HepG2 (cell line): Measurements from ENCODE around the gene OTUB2. TPM values are rescaled to one million over a fixed set of nuclear protein-coding genes. Genes with fewer than 3 reads are reported as not detected.

Experiments
- CCDC6 ChIP-seq: sonication (generic); formaldehyde crosslinking; IDR thresholded peaks from 2 replicates; pipeline ENCODE4 v1.8.1; 2022; ENCODE audit warnings: mild to moderate bottlenecking, missing genetic modification reagents, moderate library complexity
- CREB1 ChIP-seq, 2 experiments: fragments of 450-650 bp in 1 of 2; IDR thresholded peaks; 2 replicates each; pipeline ENCODE4 v1.6.1; 2016 to 2017; ENCODE audit warnings: control low read depth in 1 of 2, mild to moderate bottlenecking in 1 of 2, missing compliant biosample characterization in 1 of 2, missing genetic modification characterization in 1 of 2
- ERF ChIP-seq: IDR thresholded peaks from 2 replicates; pipeline ENCODE4 v1.6.1; 2018; ENCODE audit warnings: missing biosample characterization, missing genetic modification reagents
- GZF1 ChIP-seq: sonication (generic); formaldehyde crosslinking; IDR thresholded peaks from 2 replicates; pipeline ENCODE4 v1.5.1; 2020; ENCODE audit warnings: mild to moderate bottlenecking, missing genetic modification reagents
- HCFC1 ChIP-seq: fragments of 150-350 bp; IDR thresholded peaks from 2 replicates; pipeline ENCODE4 v1.6.1; 2014; ENCODE audit warnings: low read depth, low read length
- HDAC6 ChIP-seq: fragments of 200-600 bp; sonication (generic); IDR thresholded peaks from 2 replicates; pipeline ENCODE4 v1.7.0; 2017; ENCODE audit warnings: mild to moderate bottlenecking, antibody characterized with exemption, low read length, low read depth
- ISL2 ChIP-seq: sonication (generic); formaldehyde crosslinking; IDR thresholded peaks from 2 replicates; pipeline ENCODE4 v1.5.0; 2020; ENCODE audit warnings: missing genetic modification reagents
- KMT2A ChIP-seq: sonication (generic); formaldehyde crosslinking; IDR thresholded peaks from 2 replicates; pipeline ENCODE4 v1.4.0; 2020; ENCODE audit warnings: missing genetic modification reagents
- MAFK ChIP-seq, 2 experiments: IDR thresholded peaks in 1 of 2; conservative IDR thresholded peaks in 1 of 2; 2 replicates each; pipeline ENCODE4 v1.6.1; 2011; ENCODE audit warnings: improper control_type of control experiment in 2 of 2, low read length in 2 of 2
- MYNN ChIP-seq: sonication (generic); formaldehyde crosslinking; IDR thresholded peaks from 2 replicates; pipeline ENCODE4 v1.4.0; 2020; ENCODE audit warnings: mild to moderate bottlenecking, low read depth, missing genetic modification reagents
- POGZ ChIP-seq: sonication (generic); formaldehyde crosslinking; IDR thresholded peaks from 2 replicates; pipeline ENCODE4 v1.4.0; 2020; ENCODE audit warnings: mild to moderate bottlenecking, missing genetic modification reagents
- RORA ChIP-seq: sonication (generic); formaldehyde crosslinking; IDR thresholded peaks from 2 replicates; pipeline ENCODE4 v1.5.0; 2020; ENCODE audit warnings: mild to moderate bottlenecking, missing genetic modification reagents, moderate library complexity
- SMAD1 ChIP-seq: sonication (generic); formaldehyde crosslinking; IDR thresholded peaks from 2 replicates; pipeline ENCODE4 v1.4.0; 2020; ENCODE audit warnings: missing genetic modification reagents, low read depth, mild to moderate bottlenecking, borderline replicate concordance
- XRCC5 ChIP-seq: fragments of 200-400 bp; formaldehyde crosslinking; optimal IDR thresholded peaks from 2 replicates; pipeline ENCODE3; 2017; ENCODE audit warnings: mild to moderate bottlenecking, low read length
- ZNF101 ChIP-seq: sonication (generic); formaldehyde crosslinking; IDR thresholded peaks from 2 replicates; pipeline ENCODE4 v1.4.0; 2020; ENCODE audit warnings: mild to moderate bottlenecking, low read depth, missing genetic modification reagents, borderline replicate concordance
- ZNF230 ChIP-seq: sonication (generic); formaldehyde crosslinking; IDR thresholded peaks from 2 replicates; pipeline ENCODE4 v1.4.0; 2020; ENCODE audit warnings: mild to moderate bottlenecking, missing genetic modification reagents
- ZNF317 ChIP-seq: sonication (generic); formaldehyde crosslinking; IDR thresholded peaks from 2 replicates; pipeline ENCODE4 v1.5.0; 2020; ENCODE audit warnings: mild to moderate bottlenecking, missing genetic modification reagents
- ZNF501 ChIP-seq: sonication (generic); formaldehyde crosslinking; IDR thresholded peaks from 2 replicates; pipeline ENCODE4 v1.5.1; 2020; ENCODE audit warnings: mild to moderate bottlenecking, moderate library complexity, missing genetic modification reagents
- ZNF563 ChIP-seq: sonication (generic); formaldehyde crosslinking; IDR thresholded peaks from 2 replicates; pipeline ENCODE4 v1.8.0; 2022; ENCODE audit warnings: mild to moderate bottlenecking, moderate library complexity, missing genetic modification reagents
- polyA plus RNA-seq, 8 experiments: library from polyadenylated mRNA; depleted of rRNA in 3 of 8; stranded (reverse) in 7 of 8; unstranded in 1 of 8; fragments of >200 nt; fragmentation: Illumina TruSeq in 4 of 8; extraction: Trizol in 4 of 8; gene quantifications; 2 replicates each; pipeline versions ENCODE4 v1.2.1 to v1.2.3, GENCODE V29; 2011 to 2016; ENCODE audit warnings: low read depth in 4 of 8, missing spikeins in 1 of 8, mixed read lengths in 1 of 8; ENCODE audit not compliant: insufficient read depth in 1 of 8
- total RNA-seq, 5 experiments: library from RNA; depleted of rRNA; stranded (reverse); fragments of >200 nt; fragmentation: Illumina TruSeq; extraction: Trizol; gene quantifications; 2 replicates each; pipeline ENCODE4 v1.2.3, GENCODE V29; 2016; ENCODE audit warnings: low read depth in 1 of 5
- TF ChIP-seq, protein P1 (sequence below): sonication (generic); formaldehyde crosslinking; IDR thresholded peaks from 2 replicates; pipeline ENCODE4 v1.4.0; 2020; ENCODE audit warnings: mild to moderate bottlenecking, missing genetic modification reagents
- TF ChIP-seq, protein P2 (sequence below): sonication (generic); formaldehyde crosslinking; IDR thresholded peaks from 2 replicates; pipeline ENCODE4 v1.4.0; 2020; ENCODE audit warnings: missing genetic modification reagents, low read depth, mild to moderate bottlenecking, borderline replicate concordance
- TF ChIP-seq, protein P3 (sequence below): sonication (generic); formaldehyde crosslinking; IDR thresholded peaks from 2 replicates; pipeline ENCODE4 v1.5.0; 2020; ENCODE audit warnings: mild to moderate bottlenecking, missing genetic modification reagents
- TF ChIP-seq, protein P4 (sequence below): sonication (generic); formaldehyde crosslinking; IDR thresholded peaks from 2 replicates; pipeline ENCODE4 v1.5.0; 2020; ENCODE audit warnings: missing genetic modification reagents
- TF ChIP-seq, protein P5 (sequence below): IDR thresholded peaks from 2 replicates; pipeline ENCODE4 v1.6.1; 2018; ENCODE audit warnings: missing genetic modification reagents

OTUB2 gene
- total and polyA plus RNA-seq, 2 of the 13 experiments (the other 11 are each of a cell fraction or from before 2014, with no cell fraction given): 2.2 to 2.4 TPM

DNA sequence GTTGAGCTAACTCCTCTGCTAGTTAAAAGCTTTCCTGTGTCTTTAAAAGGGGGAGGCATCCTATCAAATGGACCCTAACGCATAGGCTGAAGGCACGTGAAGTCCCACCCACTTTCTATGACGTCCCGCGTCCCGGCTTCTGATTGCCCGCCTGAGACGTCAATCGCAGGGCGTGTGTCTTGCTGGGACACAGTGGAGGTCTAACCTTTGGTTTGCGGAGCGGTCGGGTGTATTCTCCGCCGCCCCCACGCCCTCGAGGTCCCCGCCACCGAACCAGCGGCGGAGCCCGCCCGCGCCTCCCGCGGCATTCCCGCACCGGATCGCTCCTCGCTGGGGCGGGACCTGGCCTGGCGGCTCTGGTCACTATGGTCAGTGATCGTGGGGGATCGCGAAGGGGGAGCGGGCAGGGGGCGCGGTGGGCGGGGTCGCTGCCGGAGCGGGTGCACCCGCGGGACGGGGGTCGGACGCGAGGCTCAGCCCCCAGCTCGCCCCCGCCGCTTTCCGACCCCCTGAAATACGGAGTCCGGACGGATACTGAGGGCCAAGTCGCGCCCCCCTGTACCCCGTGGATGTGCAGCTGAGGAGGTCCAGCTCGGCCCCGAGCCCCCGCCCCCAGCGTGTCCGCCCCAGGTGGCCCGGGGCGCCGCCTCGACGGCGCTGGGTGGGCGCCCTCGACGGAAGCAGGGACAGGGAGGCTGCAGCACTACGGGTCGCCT, at the start of gene OTUB2 (continued):
- 0 out of 2 replicates have a peak, but pooled peaks have one; percentile 50 for TF ChIP-seq SMAD1 (CRISPR knock-in tag)
- no peak for TF ChIP-seq CCDC6
- TF ChIP-seq CREB1 (IDR thresholded peaks at IDR 0.05): peak; percentile 90
- TF ChIP-seq CREB1 (CRISPR knock-in tag; IDR thresholded peaks at IDR 0.05): peak; percentile 96
- TF ChIP-seq XRCC5: peak; percentile 89
- TF ChIP-seq ZNF230 (CRISPR knock-in tag): 0 out of 2 replicates have a peak, but pooled peaks have one; percentile 40
- no peak for TF ChIP-seq RORA (CRISPR knock-in tag)
- no peak for TF ChIP-seq GZF1 (CRISPR knock-in tag)
- TF ChIP-seq ZNF501 (CRISPR knock-in tag): no peak
- TF ChIP-seq, protein P1, sequence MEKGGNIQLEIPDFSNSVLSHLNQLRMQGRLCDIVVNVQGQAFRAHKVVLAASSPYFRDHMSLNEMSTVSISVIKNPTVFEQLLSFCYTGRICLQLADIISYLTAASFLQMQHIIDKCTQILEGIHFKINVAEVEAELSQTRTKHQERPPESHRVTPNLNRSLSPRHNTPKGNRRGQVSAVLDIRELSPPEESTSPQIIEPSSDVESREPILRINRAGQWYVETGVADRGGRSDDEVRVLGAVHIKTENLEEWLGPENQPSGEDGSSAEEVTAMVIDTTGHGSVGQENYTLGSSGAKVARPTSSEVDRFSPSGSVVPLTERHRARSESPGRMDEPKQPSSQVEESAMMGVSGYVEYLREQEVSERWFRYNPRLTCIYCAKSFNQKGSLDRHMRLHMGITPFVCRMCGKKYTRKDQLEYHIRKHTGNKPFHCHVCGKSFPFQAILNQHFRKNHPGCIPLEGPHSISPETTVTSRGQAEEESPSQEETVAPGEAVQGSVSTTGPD (CRISPR knock-in tag): no peak
- no peak for TF ChIP-seq MYNN (CRISPR knock-in tag)
- TF ChIP-seq POGZ (CRISPR knock-in tag): peak; percentile 86
- TF ChIP-seq ZNF101 (CRISPR knock-in tag): no peak
- TF ChIP-seq MAFK (conservative IDR thresholded peaks at IDR 0.05 in 1 of 2, IDR thresholded peaks at IDR 0.05 in 1 of 2; ENCODE audit: low read length in 2 of 2): no peak
- TF ChIP-seq, protein P2, sequence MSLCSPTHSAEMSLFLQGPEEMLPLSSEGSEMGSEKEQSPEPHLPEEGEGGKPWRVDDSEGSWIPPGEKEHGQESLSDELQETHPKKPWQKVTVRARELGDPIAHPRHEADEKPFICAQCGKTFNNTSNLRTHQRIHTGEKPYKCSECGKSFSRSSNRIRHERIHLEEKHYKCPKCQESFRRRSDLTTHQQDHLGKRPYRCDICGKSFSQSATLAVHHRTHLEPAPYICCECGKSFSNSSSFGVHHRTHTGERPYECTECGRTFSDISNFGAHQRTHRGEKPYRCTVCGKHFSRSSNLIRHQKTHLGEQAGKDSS (CRISPR knock-in tag): peak; percentile 80; the same call in 1 of the 2 replicates
- TF ChIP-seq ISL2 (CRISPR knock-in tag): no peak
- TF ChIP-seq, protein P3, sequence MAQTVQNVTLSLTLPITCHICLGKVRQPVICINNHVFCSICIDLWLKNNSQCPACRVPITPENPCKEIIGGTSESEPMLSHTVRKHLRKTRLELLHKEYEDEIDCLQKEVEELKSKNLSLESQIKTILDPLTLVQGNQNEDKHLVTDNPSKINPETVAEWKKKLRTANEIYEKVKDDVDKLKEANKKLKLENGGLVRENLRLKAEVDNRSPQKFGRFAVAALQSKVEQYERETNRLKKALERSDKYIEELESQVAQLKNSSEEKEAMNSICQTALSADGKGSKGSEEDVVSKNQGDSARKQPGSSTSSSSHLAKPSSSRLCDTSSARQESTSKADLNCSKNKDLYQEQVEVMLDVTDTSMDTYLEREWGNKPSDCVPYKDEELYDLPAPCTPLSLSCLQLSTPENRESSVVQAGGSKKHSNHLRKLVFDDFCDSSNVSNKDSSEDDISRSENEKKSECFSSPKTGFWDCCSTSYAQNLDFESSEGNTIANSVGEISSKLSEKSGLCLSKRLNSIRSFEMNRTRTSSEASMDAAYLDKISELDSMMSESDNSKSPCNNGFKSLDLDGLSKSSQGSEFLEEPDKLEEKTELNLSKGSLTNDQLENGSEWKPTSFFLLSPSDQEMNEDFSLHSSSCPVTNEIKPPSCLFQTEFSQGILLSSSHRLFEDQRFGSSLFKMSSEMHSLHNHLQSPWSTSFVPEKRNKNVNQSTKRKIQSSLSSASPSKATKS: no peak
- TF ChIP-seq HDAC6: no peak
- TF ChIP-seq, protein P4, sequence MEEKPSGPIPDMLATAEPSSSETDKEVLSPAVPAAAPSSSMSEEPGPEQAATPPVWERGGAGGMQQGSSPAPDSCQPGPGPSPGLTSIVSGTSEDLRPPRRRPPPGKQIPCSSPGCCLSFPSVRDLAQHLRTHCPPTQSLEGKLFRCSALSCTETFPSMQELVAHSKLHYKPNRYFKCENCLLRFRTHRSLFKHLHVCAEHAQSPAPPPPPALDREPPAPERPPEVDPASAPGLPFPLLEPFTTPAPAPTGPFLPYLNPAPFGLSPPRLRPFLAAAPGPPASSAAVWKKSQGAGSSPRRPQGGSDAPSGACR (CRISPR knock-in tag): no peak
- TF ChIP-seq ERF (CRISPR knock-in tag): no peak
- TF ChIP-seq, protein P5, sequence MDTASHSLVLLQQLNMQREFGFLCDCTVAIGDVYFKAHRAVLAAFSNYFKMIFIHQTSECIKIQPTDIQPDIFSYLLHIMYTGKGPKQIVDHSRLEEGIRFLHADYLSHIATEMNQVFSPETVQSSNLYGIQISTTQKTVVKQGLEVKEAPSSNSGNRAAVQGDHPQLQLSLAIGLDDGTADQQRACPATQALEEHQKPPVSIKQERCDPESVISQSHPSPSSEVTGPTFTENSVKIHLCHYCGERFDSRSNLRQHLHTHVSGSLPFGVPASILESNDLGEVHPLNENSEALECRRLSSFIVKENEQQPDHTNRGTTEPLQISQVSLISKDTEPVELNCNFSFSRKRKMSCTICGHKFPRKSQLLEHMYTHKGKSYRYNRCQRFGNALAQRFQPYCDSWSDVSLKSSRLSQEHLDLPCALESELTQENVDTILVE (CRISPR knock-in tag): 0 out of 2 replicates have a peak, but pooled peaks have one; percentile 36
- TF ChIP-seq HCFC1: no peak
- TF ChIP-seq ZNF317 (CRISPR knock-in tag): 0 out of 2 replicates have a peak, but pooled peaks have one; percentile 25
- TF ChIP-seq ZNF563 (CRISPR knock-in tag): 0 out of 2 replicates have a peak, but pooled peaks have one; percentile 30
- 0 out of 2 replicates have a peak, but pooled peaks have one; percentile 35 for TF ChIP-seq KMT2A (CRISPR knock-in tag)
